ENCODE results near the gene PLCZ1.
A peak's percentile ranks its signal among the peaks of the same experiment; 100 is the strongest.

PLCZ1 gene

DNA sequence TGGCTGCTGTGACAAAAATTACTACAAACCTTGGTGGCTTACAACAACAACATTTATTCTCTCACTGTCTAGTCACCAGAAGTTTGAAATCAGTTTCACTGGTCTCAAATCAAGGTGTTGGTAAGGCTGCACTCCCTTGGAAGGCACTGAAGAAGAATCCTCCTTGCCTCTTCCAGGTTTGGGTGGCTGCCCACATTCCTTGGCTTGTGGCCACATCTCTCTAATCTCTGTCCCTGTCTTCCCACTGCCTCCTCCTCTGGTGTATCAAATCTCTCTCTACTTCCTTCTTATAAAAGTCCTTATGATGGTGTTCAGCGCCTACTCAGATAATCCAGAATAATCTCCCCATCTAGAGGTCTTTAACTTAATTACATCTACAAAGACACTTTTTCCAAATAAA is 31.0 kb downstream of the PLCZ1 start:
- H4K91ac ChIP-seq (ENCODE audit: low read depth, low read length, poor library complexity), result no peak overlapping the region
- H3K4me1 ChIP-seq (ENCODE audit: control insufficient read depth in 2 of 2, insufficient read depth in 1 of 2, low read depth in 1 of 2, low read length in 2 of 2), result peaks cover 0 to 4% of the 10 kb centered on the region in 2 donors
- WGBS, 2 donors (ENCODE audit: extremely low coverage in 2 of 2, insufficient read length in 2 of 2, insufficient replicate concordance in 1 of 2), result no CpG with 5 or more reads among the region's 1 CpG
- H3K9ac ChIP-seq (ENCODE audit: low read depth, low read length, poor library complexity), result no peak overlapping the region
- no peak overlapping the region for H3K4me3 ChIP-seq (ENCODE audit: low read length in 2 of 2)
- H2AFZ ChIP-seq (ENCODE audit: low read length), result no peak overlapping the region
- peaks cover 0 to 2% (median 0%) of the 10 kb centered on the region in 3 experiments for H3K27me3 ChIP-seq (ENCODE audit: control insufficient read depth in 3 of 3, insufficient read depth in 3 of 3, low read depth in 1 of 3, low read length in 3 of 3)
- H3K27ac ChIP-seq (replicated peaks; ENCODE audit: low read length), result no peak overlapping the region
- no peak for DNase-seq (ENCODE audit: low spot score)
- no peak overlapping the region for H2BK12ac ChIP-seq (ENCODE audit: low read length)
- no peak overlapping the region for H2BK5ac ChIP-seq (ENCODE audit: low read length)
- no peak overlapping the region for H3K4me2 ChIP-seq (ENCODE audit: insufficient read depth, low read length, poor library complexity, severe bottlenecking)
- no peak overlapping the region for H4K8ac ChIP-seq (ENCODE audit: low read depth, low read length)
- H2BK15ac ChIP-seq (ENCODE audit: low read length), result no peak overlapping the region
- H3K18ac ChIP-seq (ENCODE audit: low read length), result no peak overlapping the region
- H3K9me3 ChIP-seq (replicated peaks in 1 of 2; ENCODE audit: control insufficient read depth in 2 of 2, insufficient read depth in 1 of 2, low read depth in 1 of 2, low read length in 2 of 2), result peaks cover 3 to 9% of the 10 kb centered on the region in 2 donors
- no peak overlapping the region for H3K4ac ChIP-seq (ENCODE audit: low read length)
- peaks cover 0 to 2% of the 10 kb centered on the region in 2 donors for H3K36me3 ChIP-seq (replicated peaks in 1 of 2; ENCODE audit: control insufficient read depth in 2 of 2, insufficient read depth in 2 of 2, low read length in 2 of 2)
- H3K23ac ChIP-seq (ENCODE audit: low read depth, low read length, poor library complexity), result no peak overlapping the region
- H2BK120ac ChIP-seq (ENCODE audit: low read depth, low read length), result no peak overlapping the region
- no peak overlapping the region for H2AK5ac ChIP-seq (ENCODE audit: low read depth, low read length)
- H3K79me1 ChIP-seq (ENCODE audit: low read depth, low read length), result no peaks in the 10 kb centered on the region
- H3K14ac ChIP-seq (ENCODE audit: low read length), result no peak overlapping the region

DNA sequence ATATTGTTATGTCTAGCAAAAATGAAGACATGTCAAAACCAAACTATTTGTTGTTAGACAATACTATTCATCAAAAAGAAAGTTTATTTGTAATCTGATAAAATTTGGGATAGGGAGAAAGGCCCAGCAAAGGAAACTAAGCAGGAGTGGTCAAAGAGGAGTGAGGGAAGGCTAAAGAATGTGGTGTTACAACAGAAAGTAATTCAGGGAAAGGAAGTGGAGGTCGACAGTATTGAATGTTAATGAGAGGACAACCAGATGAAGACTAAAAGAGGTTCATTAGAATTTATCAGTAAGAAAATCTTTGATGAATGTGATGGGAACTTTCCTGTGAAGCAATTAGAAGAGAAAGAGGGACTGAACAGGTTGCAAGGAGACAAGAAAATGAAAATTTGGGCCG is 33.9 kb downstream of the PLCZ1 start:
- Histone ChIP-seq H3K9me3 (replicated peaks in 1 of 2; ENCODE audit: control insufficient read depth in 2 of 2, insufficient read depth in 1 of 2, low read depth in 1 of 2, low read length in 2 of 2) (peaks cover 3 to 5% of the 10 kb centered on the region in 2 donors), H3K27ac (replicated peaks; ENCODE audit: low read length) (no peak overlapping the region), H3K4me3 (ENCODE audit: low read length in 2 of 2) (no peak overlapping the region), H3K27me3 (ENCODE audit: control insufficient read depth in 3 of 3, insufficient read depth in 3 of 3, low read depth in 1 of 3, low read length in 3 of 3) (peaks cover 0 to 2% (median 0%) of the 10 kb centered on the region in 3 experiments), H2AFZ (ENCODE audit: low read length) (peak overlapping the region; percentile 47), H3K4me2 (ENCODE audit: insufficient read depth, low read length, poor library complexity, severe bottlenecking) (no peak overlapping the region), H4K8ac (ENCODE audit: low read depth, low read length) (no peak overlapping the region), H4K91ac (ENCODE audit: low read depth, low read length, poor library complexity) (no peak overlapping the region), H2BK5ac (ENCODE audit: low read length) (no peak overlapping the region), H3K79me1 (ENCODE audit: low read depth, low read length) (no peaks in the 10 kb centered on the region), H3K23ac (ENCODE audit: low read depth, low read length, poor library complexity) (no peak overlapping the region), H2BK12ac (ENCODE audit: low read length) (no peak overlapping the region), H3K9ac (ENCODE audit: low read depth, low read length, poor library complexity) (no peak overlapping the region), H2BK120ac (ENCODE audit: low read depth, low read length) (no peak overlapping the region), H2AK5ac (ENCODE audit: low read depth, low read length) (no peak overlapping the region), H3K4me1 (ENCODE audit: control insufficient read depth in 2 of 2, insufficient read depth in 1 of 2, low read depth in 1 of 2, low read length in 2 of 2) (peaks cover 3 to 4% of the 10 kb centered on the region in 2 donors), H3K18ac (ENCODE audit: low read length) (no peak overlapping the region), H3K4ac (ENCODE audit: low read length) (no peak overlapping the region), H3K36me3 (replicated peaks in 1 of 2; ENCODE audit: control insufficient read depth in 2 of 2, insufficient read depth in 2 of 2, low read length in 2 of 2) (peaks cover 0 to 2% of the 10 kb centered on the region in 2 donors), H2BK15ac (ENCODE audit: low read length) (no peak overlapping the region), H3K14ac (ENCODE audit: low read length) (no peak overlapping the region)
- no peak for DNase-seq (ENCODE audit: low spot score)
- WGBS, 2 donors (ENCODE audit: extremely low coverage in 2 of 2, insufficient read length in 2 of 2, insufficient replicate concordance in 1 of 2), result no CpG with 5 or more reads among the region's 2 CpGs

DNA sequence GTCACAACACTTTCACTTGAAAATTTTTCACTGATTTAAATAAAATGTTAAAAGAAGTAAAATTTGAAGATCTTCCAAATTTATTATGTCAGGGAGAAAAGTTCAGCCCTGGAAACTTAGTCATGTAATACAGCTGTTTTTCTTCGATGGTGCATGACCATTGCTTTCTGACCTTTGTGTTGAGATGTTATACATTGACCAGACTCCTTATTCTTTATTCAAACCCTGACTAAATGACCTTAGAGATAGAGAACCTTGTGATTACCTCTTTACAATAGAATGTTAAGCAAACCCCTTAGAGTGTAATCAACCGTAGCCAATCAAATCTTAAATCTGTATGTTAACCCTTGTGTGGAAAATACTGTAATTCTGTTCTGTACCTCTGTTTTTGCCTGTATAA is 34.5 kb downstream of the PLCZ1 start:
- Histone ChIP-seq H3K27me3 (ENCODE audit: control insufficient read depth in 3 of 3, insufficient read depth in 3 of 3, low read depth in 1 of 3, low read length in 3 of 3) (peaks cover 0 to 2% (median 0%) of the 10 kb centered on the region in 3 experiments), H3K27ac (replicated peaks; ENCODE audit: low read length) (no peak overlapping the region), H2AK5ac (ENCODE audit: low read depth, low read length) (no peak overlapping the region), H3K4me2 (ENCODE audit: insufficient read depth, low read length, poor library complexity, severe bottlenecking) (no peak overlapping the region), H3K4ac (ENCODE audit: low read length) (no peak overlapping the region), H3K9me3 (replicated peaks in 1 of 2; ENCODE audit: control insufficient read depth in 2 of 2, insufficient read depth in 1 of 2, low read depth in 1 of 2, low read length in 2 of 2) (peaks cover 3% of the 10 kb centered on the region in 2 donors), H4K8ac (ENCODE audit: low read depth, low read length) (no peak overlapping the region), H2BK12ac (ENCODE audit: low read length) (no peak overlapping the region), H3K14ac (ENCODE audit: low read length) (no peak overlapping the region), H3K36me3 (replicated peaks in 1 of 2; ENCODE audit: control insufficient read depth in 2 of 2, insufficient read depth in 2 of 2, low read length in 2 of 2) (peaks cover 0 to 2% of the 10 kb centered on the region in 2 donors), H3K9ac (ENCODE audit: low read depth, low read length, poor library complexity) (no peak overlapping the region), H3K79me1 (ENCODE audit: low read depth, low read length) (no peaks in the 10 kb centered on the region), H3K4me3 (ENCODE audit: low read length in 2 of 2) (no peak overlapping the region), H2BK15ac (ENCODE audit: low read length) (no peak overlapping the region), H3K23ac (ENCODE audit: low read depth, low read length, poor library complexity) (no peak overlapping the region), H3K4me1 (ENCODE audit: control insufficient read depth in 2 of 2, insufficient read depth in 1 of 2, low read depth in 1 of 2, low read length in 2 of 2) (peaks cover 3 to 4% of the 10 kb centered on the region in 2 donors), H2BK5ac (ENCODE audit: low read length) (no peak overlapping the region), H3K18ac (ENCODE audit: low read length) (no peak overlapping the region), H2AFZ (ENCODE audit: low read length) (no peak overlapping the region), H2BK120ac (ENCODE audit: low read depth, low read length) (no peak overlapping the region), H4K91ac (ENCODE audit: low read depth, low read length, poor library complexity) (no peak overlapping the region)
- no CpG with 5 or more reads among the region's 2 CpGs for WGBS, 2 donors (ENCODE audit: extremely low coverage in 2 of 2, insufficient read length in 2 of 2, insufficient replicate concordance in 1 of 2)
- no peak for DNase-seq (ENCODE audit: low spot score)

DNA sequence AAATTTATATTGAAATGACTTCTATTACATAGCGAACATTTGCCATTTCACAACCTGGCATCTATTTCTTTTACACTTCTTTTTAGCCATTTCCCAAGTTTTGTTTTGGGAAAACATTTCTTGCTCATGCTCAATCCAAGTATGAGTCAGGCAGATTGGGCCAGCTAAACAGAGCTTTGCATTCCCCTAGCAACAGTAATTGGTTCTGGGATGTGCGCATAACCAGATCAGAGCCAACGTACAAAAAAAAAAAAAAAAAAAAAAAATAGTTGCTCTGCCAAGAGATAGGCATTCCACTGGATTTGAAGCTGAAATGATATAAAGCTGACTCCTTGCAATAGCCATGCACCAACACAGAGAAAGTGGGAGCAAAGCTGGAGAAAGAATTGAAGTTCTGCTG is 37.5 kb downstream of the PLCZ1 start:
- Histone ChIP-seq H3K4me1 (ENCODE audit: control insufficient read depth in 2 of 2, insufficient read depth in 1 of 2, low read depth in 1 of 2, low read length in 2 of 2) (peaks cover 3 to 4% of the 10 kb centered on the region in 2 donors), H3K14ac (ENCODE audit: low read length) (no peak overlapping the region), H3K23ac (ENCODE audit: low read depth, low read length, poor library complexity) (no peak overlapping the region), H3K79me1 (ENCODE audit: low read depth, low read length) (no peaks in the 10 kb centered on the region), H3K36me3 (replicated peaks in 1 of 2; ENCODE audit: control insufficient read depth in 2 of 2, insufficient read depth in 2 of 2, low read length in 2 of 2) (no peaks in the 10 kb centered on the region), H3K4ac (ENCODE audit: low read length) (no peak overlapping the region), H2BK5ac (ENCODE audit: low read length) (no peak overlapping the region), H2BK12ac (ENCODE audit: low read length) (no peak overlapping the region), H3K4me3 (ENCODE audit: low read length in 2 of 2) (no peak overlapping the region), H3K18ac (ENCODE audit: low read length) (no peak overlapping the region), H2AFZ (ENCODE audit: low read length) (no peak overlapping the region), H2BK15ac (ENCODE audit: low read length) (no peak overlapping the region), H4K91ac (ENCODE audit: low read depth, low read length, poor library complexity) (no peak overlapping the region), H2BK120ac (ENCODE audit: low read depth, low read length) (no peak overlapping the region), H2AK5ac (ENCODE audit: low read depth, low read length) (no peak overlapping the region), H3K27ac (replicated peaks; ENCODE audit: low read length) (no peak overlapping the region), H4K8ac (ENCODE audit: low read depth, low read length) (no peak overlapping the region), H3K9ac (ENCODE audit: low read depth, low read length, poor library complexity) (no peak overlapping the region), H3K27me3 (ENCODE audit: control insufficient read depth in 3 of 3, insufficient read depth in 3 of 3, low read depth in 1 of 3, low read length in 3 of 3) (no peaks in the 10 kb centered on the region), H3K4me2 (ENCODE audit: insufficient read depth, low read length, poor library complexity, severe bottlenecking) (no peak overlapping the region), H3K9me3 (replicated peaks in 1 of 2; ENCODE audit: control insufficient read depth in 2 of 2, insufficient read depth in 1 of 2, low read depth in 1 of 2, low read length in 2 of 2) (no peaks in the 10 kb centered on the region)
- no peak for DNase-seq (ENCODE audit: low spot score)
- WGBS, 2 donors (ENCODE audit: extremely low coverage in 2 of 2, insufficient read length in 2 of 2, insufficient replicate concordance in 1 of 2), result no CpG with 5 or more reads among the region's 3 CpGs

Measured in neuronal stem cell (in vitro differentiated cells).